Stimulated activated CD4-positive, alpha-beta T cell treated with anti-CD3 and anti-CD28 coated beads, Interleukin-12 subunit alpha, Interleukin-12 subunit beta, amount 100 ng/mL, for 4 hours (primary cell): Measurements from ENCODE around the gene FRMD4A.

Source experiments
- DNase-seq: peaks from one replicate; pipeline ENCODE4 v3.0.0-alpha.2; 2020

FRMD4A gene

DNA sequence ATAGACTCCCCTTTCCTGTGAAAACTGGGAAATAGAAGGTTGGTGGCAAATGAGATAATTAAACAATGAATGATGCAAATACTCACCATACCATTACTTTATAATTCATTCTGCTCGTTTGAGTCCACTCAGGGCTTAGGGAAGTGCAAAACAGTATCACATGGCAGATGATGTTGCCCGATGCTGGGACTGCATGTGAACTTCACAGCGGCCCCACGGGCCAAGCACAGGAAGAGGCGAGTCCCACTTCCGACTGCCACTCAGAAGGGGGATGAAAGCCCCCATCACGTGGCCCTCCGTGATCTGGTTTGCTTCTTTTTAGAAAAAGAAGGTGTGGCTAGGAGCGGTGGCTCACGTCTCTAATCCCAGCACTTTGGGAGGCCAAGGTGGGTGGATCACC lies 672.5 kb downstream of the FRMD4A start:
- no peak for DNase-seq

DNA sequence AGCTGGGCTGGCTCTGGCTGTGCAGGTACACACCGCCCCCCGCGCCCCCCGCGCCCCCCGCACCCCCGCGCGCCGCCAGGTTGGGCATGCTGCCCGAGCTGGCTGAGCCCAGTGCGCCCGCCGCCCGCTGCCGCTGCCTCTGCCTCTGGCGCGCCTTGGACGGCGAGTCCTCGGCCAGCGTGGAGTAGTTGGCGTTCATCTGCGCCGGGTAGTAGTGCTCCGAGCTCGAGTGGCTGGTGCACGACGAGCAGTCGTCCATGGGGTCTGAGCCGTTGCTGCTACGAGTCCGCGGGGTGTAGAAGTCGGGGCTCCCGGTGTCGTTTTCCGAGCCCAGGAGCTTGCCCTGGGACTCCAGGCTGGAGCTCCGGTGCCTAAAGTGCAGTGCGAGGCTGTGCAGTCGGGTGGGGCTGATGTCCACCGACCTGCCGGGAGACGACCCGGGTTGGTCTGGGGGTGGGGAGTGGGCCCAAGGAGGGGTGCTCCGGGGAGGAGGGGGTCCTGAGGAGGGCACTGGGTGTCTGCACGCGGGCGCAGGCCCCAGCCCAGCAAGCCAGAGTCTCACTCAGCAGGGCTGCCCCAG lies 673.5 kb downstream of the FRMD4A start:
- DNase-seq: no peak

DNA sequence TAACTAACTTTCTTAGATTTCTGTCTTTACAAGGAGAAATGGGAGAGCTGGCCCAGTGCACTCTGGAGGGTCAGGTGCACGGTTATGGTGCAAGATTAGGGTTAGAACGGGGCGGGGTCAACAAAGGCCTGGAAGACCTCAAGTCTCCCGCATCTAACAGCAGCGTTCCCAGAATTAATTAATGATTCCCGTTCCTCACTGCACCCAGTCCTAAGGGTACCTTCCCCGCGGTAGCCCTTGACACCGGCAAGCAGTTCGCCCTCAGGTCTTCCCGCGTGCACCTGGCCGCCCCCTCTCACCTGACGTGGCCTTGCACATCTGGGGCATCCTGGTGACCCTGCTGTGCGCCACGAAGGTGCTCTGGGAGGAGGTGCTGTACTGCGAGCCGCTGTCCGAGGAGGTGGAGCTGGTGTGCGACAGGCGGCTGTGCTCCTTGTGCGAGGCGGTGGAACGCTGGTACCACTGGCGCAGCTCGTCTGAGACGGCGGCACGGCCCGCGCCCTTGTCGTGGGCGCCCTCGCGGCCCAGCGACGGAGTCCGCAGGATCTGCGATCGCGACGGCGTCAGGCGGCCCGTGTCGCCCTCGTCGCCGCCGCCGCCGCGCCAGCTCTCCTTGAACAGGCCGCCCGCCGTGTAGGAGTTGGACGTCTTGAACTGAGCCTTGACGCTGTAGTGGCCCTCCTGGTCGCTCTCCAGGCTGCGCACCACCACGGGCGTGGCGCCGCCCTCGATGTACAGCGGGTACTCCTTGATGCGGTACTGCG lies 674.2 kb downstream of the FRMD4A start:
- no peak for DNase-seq

DNA sequence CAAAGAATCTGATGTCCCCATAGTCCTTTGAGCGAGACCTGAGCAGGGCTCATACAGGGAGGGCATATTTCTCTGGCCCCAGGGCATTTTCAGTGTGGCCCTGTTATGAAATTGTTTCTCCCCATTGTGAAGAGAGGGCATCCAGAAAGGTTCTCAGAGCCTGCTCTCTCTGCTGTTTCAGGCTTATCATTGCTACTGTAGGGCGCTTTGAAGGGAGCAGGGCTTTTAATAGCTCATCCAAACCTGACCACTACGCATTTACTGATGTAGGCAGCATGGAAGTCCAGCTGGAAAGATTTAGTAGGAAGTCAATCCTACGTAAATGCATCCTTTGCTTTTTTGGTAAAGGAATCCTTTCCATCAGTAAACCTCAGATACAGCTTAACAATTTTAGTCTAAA lies 675.9 kb downstream of the FRMD4A start:
- no peak for DNase-seq

DNA sequence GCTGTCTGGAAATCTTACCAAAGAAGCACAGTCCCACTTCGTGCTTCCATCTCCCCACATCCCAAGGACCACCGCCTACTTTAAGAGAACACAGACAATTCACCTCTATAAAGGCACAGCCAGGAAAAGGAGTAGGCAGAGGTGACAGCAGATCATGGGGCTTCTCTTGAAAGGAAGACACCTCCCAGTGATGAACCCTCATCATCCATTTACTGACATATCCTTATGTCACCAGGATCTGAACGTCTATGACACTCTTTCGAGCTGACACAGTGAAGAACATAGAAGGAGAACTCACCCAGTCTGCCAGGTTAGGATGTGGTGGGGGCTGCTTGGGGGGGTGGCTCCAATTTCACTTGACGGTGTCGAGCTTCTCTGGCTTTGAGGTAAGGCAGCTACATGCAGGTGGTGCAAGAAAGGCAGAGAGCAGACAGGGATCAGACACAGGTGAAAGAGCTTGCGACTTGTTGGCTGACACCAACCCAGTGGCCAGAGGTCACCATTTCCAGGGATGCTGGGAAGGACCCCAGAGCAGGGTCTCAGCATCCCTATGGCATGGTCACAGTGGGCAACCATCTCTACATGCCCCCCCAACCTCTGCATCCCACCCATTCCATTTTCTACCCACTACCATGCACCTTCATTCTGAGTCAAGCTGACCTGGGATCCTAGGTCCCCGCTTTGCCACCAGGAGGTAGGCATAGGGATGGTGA lies 676.5 kb downstream of the FRMD4A start:
- no peak for DNase-seq

DNA sequence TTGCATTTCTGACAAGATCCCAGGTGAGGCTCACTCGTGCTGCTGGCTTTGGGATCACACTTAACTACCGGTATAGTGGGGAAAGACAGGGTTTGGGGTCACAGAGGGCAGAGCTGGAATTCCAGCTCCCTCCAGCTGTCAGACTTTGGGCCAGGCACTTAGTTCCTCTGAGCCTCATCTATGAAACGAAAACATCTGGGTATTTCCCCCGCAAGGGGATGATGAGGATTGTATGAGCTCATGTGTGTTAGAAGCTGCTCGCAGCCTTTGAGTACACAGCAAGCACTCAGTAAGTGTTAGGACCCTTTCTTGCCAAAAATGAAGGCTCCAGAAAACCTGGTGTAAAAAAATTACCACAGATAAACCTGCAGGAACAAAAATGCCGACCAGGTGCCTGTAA lies 677.9 kb downstream of the FRMD4A start:
- no peak for DNase-seq

DNA sequence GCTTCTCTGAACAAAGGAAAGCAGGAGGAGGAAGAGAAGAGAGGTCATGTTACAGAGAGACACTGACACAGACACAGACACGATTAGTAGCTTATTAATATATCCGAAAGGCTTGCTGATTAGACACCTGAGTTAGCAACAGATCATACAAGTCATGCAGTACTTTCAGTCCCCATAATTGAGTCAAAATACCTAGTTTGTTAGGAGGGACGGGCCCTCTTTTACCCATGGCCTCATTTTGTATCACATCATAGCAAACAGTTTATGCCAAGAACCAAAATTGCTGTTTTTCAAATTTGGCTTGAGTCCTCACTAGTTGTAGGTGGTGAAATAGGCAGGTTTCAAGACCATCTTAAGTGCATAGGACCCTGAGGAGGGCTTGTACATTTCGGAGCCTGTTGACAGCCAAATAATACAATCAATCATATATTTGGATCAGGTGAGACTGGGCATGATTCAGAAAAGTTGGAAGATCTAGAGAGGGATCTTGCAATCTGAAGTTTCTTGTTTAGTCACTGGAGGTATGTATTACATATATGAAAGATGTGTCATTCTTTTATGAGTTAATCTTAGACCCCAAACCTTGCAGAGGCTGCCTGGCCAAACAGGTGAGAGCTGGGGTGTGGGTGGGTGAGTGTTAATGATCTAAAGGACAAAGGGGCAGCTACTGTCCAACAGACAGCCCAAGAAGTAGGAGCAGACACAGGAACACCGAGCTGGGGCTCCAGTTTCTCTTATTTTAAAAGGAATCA lies 678.6 kb downstream of the FRMD4A start:
- no peak for DNase-seq

DNA sequence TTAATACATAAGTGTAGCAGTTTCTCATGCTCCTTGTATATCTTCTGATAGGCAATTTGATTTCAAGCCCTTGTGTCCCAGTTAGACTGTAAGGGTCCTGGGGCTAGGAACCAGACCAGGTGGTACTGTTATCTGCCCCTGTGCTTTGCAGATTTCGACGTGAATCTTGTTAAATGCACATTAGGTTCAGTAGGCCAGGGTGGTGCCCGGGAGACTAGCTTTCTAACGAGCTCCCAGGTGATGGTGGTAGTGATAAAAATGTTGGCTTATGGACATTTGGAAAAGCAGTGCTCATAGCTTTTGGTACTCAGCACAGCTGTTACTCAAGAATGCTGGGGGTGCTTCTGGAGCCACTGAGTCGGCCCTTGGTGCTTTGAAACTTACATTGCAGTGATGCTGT lies 679.8 kb downstream of the FRMD4A start:
- DNase-seq: no peak

DNA sequence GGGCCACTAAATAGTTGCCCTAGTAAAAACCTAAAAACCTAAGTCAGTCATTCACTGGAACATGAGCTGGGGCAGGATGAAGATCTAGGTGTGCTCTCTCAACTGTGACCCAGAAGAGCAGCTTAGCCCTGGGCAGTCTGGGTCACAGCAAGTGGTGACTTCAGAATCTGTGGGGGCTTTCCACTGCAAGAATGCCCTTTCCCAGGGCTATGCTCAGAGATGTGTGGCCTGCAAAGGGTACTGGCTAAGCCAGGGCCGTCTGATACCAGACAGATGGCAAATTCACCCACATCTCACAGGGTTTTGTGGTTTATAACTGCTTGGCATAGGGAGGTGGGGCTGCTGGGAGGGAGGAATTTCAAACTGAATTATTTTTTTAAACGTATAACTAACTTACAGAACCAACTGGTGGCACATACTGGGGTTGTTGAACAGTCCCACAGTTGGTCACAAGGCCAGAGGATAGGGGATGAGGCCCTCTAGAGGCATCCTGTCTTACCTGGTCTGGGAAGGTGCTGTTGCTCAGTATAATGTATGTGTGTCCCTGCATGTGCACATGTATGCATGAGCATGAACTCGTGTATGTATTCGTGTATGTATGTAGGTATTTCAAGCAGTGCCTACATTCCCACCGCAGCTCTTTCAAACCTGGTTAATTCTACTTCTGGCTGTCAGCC lies 680.7 kb downstream of the FRMD4A start:
- DNase-seq: no peak

DNA sequence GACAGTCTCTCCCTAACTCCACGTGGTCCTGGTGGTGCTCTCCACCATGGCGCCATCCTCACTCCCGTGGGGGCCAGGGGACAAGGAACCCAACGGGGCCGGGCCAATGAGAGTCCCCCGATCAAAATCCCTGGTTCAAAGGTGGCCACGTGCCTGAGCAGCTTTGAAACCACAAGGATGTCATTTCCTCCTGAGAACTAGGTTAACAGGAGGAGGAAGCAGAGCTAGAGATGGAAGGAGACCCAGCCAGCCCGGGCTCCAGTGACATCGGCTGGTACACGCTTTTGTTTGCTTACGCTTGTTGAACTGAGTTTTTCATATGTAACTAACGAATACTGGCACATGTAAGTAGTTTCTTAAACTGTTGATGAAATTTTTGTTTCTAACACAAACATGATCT lies 682.3 kb downstream of the FRMD4A start:
- no peak for DNase-seq

DNA sequence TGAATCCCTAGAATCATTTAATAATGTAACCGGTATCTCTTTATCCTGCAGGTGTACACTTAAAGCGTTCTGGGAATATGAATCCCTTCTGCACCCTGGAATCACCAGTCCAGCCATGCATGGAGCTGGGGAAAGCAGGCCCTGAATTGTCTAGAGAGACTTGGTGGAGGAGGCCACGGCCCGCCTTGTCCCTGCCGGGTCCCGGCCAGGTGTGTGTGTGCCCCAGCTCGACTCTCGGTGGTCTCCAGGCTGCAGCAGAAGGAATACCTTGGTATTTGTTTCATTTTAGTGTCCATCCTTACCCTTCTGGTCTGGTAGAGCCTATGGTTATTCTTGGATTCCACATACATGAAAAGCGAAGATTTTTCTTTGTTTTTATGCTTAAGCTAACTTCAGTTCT lies 685.9 kb downstream of the FRMD4A start:
- no peak for DNase-seq

DNA sequence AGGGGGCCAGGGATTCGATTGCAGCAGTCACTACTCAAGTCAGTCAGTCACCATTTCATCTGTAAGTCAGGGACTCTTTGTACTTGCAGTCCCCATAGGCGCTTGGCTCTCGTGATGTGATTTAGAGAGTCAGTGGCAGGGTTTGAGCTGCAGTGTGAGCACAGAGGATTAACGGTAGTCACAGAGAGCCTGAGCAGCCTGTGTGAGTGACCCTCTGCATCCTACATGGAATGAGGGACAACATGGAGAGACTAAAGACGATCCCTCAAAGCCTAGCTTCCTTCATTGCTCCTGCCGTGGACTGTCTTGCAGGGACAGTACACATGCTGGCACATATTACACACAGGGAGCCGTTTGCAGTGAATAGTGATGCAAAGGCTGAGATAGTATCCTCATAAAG lies 687.7 kb downstream of the FRMD4A start:
- no peak for DNase-seq

DNA sequence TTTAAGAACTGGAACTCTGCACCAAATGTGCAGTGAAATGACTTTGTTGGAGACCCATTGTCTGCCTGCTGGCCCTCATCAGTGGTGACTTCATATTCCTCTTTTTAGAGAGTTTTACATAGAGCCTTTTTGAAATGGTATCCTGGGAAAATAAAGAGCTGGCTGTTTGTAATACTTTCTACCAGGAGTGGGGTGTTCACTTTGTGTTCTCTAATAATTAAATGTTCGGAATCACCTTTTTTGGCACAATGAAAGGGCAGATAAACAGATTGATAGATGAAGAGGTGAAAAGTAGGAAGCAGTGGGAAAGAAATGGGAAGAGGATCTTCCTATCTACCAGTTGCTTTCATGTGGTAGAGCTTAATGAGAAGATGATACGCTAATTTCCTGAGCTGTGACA lies 688.4 kb downstream of the FRMD4A start:
- DNase-seq: no peak

DNA sequence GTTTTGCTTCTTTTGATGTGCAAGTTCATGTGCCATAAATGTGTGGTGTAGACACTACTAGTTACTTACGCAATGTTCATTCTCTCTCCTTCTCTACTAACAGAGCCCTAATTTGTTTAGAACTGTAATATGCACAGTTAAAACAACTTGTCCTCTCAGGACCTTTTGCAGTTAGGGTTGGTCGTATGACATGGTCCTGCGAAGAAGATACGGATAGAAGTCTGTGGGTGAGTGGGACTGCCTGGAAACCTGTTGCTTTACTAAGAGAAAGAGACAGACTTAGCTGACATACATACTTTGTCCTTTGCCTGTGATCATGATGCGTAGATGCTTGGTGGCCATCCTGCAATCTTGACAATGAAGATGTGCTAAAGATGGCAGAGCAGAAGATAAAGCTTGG lies 692.8 kb downstream of the FRMD4A start:
- no peak for DNase-seq

DNA sequence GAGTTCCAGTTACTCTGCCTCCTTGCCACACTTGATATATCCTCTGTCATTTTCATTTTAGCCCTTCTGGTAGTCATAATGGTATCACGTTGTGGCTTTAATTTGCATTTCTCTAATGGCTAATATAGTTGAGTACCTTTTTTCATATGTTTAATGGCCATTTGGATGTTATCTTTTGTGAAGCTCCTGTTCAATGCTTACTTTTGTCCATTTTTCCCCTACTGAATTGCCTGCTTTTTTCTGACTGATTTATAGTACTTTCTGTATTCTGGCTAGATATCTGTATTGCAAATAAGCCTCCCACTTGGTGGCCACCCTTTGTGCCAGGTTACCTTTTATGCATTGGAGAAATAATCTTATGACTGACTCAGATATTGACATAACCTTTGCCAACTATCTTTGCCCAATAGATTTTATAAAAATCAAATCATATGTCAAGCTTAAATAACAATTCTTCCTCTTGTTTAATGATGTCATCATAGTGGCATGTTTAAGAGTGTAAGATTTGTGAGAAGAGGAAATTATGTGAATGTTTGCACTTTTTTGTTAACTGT lies 693.3 kb downstream of the FRMD4A start:
- DNase-seq: no peak

DNA sequence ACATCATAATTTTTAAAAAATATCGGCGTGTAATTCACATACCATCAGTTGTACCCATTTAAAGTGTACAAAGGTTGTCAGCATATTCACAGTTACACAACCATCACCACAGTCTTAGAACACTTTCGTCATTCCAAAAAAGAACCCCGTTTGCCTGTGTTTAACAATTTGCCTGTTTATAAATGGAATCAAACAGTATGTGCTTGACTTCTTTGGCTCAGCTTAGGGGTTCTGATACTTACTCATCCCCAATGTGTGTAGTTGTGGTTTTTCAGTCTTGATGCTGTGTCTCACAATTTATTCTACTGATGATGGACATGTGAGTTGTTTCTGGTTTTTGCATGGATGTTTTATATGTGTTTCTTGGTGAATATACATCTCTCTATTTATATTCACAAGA lies 693.9 kb downstream of the FRMD4A start:
- no peak for DNase-seq

DNA sequence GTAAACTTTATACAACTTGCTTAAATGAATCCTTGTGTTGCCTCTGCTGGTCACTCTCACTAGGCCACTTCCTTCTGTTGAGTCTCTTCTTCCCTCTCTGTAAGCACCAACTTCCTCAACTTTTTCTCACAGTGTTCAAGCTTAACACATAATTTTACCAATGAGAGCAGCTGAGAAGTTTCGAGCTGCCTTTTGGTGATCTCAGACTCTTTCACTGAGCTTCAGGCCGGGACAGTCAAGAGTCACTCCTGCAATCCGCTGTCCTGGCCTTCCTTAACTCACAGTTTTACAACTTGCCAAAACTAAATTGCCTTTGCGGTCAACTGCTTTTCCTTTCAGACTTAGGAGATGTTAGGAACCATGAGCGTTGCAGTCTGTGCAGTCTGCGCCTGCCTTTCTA lies 696.5 kb downstream of the FRMD4A start:
- DNase-seq: no peak

DNA sequence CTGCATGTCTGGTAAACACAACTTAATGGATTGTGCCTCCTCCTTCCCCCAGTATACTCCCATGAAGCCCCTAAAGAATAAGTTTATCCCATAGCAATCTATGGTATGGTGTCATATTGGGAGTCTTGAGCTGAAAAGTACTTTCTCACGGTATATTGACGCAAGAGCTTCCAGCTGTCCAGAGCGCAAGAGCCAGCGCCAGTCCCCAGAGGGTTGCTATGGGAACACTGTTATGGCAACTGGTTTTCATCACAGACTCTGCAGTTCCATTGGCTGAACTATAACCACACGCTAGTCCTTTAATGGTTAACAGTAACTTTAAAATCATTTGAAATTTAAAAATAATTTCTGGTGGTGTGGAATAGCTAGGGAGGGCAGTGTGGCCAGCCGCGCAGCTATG lies 697.0 kb downstream of the FRMD4A start:
- DNase-seq: no peak

DNA sequence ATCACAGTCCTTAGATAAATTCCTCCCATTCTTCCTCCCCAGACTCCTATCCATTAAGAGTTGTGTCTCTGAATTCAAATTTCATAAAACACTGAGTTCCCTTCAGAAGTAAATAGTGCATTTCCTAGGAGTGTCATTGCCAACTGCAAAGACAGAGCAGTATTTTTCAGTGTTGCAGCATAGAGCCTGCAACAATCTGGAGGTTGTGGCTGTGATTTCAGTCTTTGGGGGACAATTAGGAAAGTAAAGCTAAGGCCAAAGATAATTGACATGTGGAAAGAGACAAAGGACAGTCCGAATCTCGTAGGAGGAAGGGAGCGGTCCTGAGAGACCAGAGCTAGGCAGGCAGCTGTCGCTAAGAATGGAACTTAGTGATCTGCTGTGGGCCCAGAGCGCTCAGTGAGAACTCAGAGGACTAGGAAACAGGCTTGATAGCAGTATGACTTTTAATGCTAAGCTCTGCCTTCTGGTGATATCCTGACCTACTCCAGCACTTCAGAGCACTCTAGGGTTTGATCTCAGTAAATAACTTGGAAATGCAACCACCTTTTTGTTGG lies 697.8 kb downstream of the FRMD4A start:
- no peak for DNase-seq

DNA sequence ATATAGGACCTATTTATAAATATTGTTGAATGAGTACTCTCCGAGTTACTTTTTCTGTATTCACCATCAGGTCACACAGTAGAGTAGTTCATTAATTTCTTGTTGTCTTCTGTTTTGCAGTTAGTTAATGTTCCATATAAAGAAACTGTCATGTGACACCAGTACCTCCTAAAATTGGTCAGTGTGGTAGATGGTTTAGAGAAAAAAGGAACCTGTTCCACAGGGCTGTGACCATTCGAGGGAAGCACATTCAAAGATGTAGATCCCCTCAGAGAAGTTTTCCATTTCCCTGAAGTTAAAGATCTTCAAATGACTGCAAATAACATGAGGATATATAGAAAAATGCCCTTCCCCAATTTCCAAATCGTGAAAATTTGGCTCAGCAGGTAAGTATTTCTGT lies 698.3 kb downstream of the FRMD4A start:
- DNase-seq: no peak

DNA sequence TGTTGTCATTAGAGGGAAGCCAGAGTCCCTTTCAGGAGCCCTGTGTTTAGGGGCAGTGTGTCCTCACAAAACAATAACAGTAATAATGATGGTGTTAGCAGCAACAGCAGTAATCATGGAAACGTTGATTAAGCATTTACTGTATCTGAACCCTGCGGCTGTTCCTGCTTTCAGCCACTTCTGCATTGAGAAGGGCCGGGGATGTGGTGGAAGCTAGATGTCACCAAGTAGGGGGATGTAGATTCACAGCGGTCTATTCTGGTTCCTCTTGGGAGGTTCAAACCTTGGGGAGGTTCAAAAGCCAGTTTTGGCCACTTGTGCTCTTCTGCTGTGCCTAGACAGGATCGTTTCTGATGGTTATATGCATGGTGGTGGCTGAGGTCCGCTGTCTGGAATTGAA lies 699.1 kb downstream of the FRMD4A start:
- DNase-seq: no peak

DNA sequence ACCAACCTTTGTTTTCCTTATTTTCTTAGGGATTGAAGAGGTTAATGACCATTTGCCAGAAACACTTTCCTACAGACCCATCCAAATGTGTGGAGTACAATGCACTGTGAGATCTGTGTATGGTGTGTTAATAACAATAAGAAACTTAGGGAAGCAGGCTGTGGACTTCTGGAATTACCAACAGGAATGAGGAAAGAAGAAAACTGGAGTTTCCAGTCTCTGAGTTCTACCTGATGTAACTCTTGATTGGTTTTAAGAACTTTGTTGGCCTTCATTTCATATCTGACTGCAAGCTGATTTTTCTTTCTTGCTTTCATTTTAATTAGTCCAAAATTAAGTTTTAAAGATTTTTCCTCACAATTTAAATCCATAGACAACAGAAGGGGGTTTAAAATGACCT lies 700.5 kb downstream of the FRMD4A start:
- no peak for DNase-seq
